Measurements from ENCODE around the gene SCO1. TPM values are rescaled to one million over a fixed set of nuclear protein-coding genes. Genes with fewer than 3 reads are reported as not detected.

Gene SCO1
- total and polyA plus RNA-seq, 2 donors (not counting 3 experiments of a cell fraction or from before 2014, with no cell fraction given) = 11.9 to 30.8 TPM

- POLR2A ChIA-PET = no interaction called here
- intact Hi-C loops (cut with micrococcal nuclease) (loop anchor here (5.0 to 10.0 kb wide), 2 partner anchors 494 to 1336 kb away; no protein-coding TSS in a partner anchor), dilution Hi-C loops (cut with MboI; ENCODE audit: extremely low pct_ligation_motif_present, low sequenced_read_pairs) (no loop called here)
- no peaks in the 10 kb centered on the region for H3K36me3 ChIP-seq (ENCODE audit: control insufficient read depth in 2 of 2, extremely low read depth in 1 of 2, insufficient read depth in 2 of 2, low read length in 2 of 2)
- FAIRE-seq = no peak
- H3K9ac ChIP-seq (replicated peaks; ENCODE audit: extremely low read depth, insufficient read depth, low read length) = no peak overlapping the region
- H3K27me3 ChIP-seq (ENCODE audit: control insufficient read depth in 2 of 2, insufficient read depth in 2 of 2, low read length in 2 of 2) = no peaks in the 10 kb centered on the region
- DNase-seq (ENCODE audit: low read depth, low spot score) = no peak
- no peak for TF ChIP-seq EZH2 (IDR thresholded peaks at IDR 0.05; ENCODE audit: borderline replicate concordance, low read depth, low read length, severe bottlenecking)
- no peak for TF ChIP-seq GATA2 (IDR thresholded peaks at IDR 0.05; ENCODE audit: insufficient read depth, insufficient read length, low read depth, low read length)
- no peak for TF ChIP-seq FOS (IDR thresholded peaks at IDR 0.05; ENCODE audit: borderline replicate concordance, insufficient read depth, low read length)
- TF ChIP-seq, protein P1, sequence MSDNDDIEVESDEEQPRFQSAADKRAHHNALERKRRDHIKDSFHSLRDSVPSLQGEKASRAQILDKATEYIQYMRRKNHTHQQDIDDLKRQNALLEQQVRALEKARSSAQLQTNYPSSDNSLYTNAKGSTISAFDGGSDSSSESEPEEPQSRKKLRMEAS (IDR thresholded peaks at IDR 0.05; ENCODE audit: insufficient read depth, insufficient read length) = no peak
- TF ChIP-seq MYC (IDR thresholded peaks at IDR 0.05; ENCODE audit: low read depth, low read length) = no peak
- TF ChIP-seq, protein P2, sequence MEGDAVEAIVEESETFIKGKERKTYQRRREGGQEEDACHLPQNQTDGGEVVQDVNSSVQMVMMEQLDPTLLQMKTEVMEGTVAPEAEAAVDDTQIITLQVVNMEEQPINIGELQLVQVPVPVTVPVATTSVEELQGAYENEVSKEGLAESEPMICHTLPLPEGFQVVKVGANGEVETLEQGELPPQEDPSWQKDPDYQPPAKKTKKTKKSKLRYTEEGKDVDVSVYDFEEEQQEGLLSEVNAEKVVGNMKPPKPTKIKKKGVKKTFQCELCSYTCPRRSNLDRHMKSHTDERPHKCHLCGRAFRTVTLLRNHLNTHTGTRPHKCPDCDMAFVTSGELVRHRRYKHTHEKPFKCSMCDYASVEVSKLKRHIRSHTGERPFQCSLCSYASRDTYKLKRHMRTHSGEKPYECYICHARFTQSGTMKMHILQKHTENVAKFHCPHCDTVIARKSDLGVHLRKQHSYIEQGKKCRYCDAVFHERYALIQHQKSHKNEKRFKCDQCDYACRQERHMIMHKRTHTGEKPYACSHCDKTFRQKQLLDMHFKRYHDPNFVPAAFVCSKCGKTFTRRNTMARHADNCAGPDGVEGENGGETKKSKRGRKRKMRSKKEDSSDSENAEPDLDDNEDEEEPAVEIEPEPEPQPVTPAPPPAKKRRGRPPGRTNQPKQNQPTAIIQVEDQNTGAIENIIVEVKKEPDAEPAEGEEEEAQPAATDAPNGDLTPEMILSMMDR (IDR thresholded peaks at IDR 0.05; ENCODE audit: extremely low read depth in 1 of 2, insufficient read depth in 1 of 2, low read depth in 1 of 2, low read length in 2 of 2) = no peak
- no peak for TF ChIP-seq POLR2AphosphoS5 (IDR thresholded peaks at IDR 0.05; ENCODE audit: insufficient read depth, low read depth, low read length)
- no peak for TF ChIP-seq JUN (IDR thresholded peaks at IDR 0.05; ENCODE audit: borderline replicate concordance, insufficient read depth, insufficient read length, low read depth)
- no peak for TF ChIP-seq POLR2A (IDR thresholded peaks at IDR 0.05; ENCODE audit: low read depth, low read length)
- H3K4me2 ChIP-seq (ENCODE audit: insufficient read depth, low read length) = no peak overlapping the region
- H3K9me3 ChIP-seq (replicated peaks; ENCODE audit: control insufficient read depth, insufficient read depth, low read length) = no peaks in the 10 kb centered on the region
- no peaks in the 10 kb centered on the region for H3K79me2 ChIP-seq (ENCODE audit: control insufficient read depth, insufficient read depth, low read length)
- no TSS peak for BruUV-seq (replicated peaks)
- no peak overlapping the region for H3K4me3 ChIP-seq (replicated peaks in 1 of 3; ENCODE audit: insufficient read depth in 1 of 3, low read depth in 1 of 3, low read length in 3 of 3)
- H3K9me1 ChIP-seq (replicated peaks; ENCODE audit: control insufficient read depth, extremely low read depth, insufficient read depth, low read length) = no peaks in the 10 kb centered on the region
- H3K27ac ChIP-seq (ENCODE audit: insufficient read depth, low read depth, low read length) = no peak overlapping the region
- CTCF ChIA-PET = interaction anchor here (4.6 kb wide), 1 partner anchor 196 kb away, joined by 88 read pairs; no protein-coding TSS in a partner anchor
- no peak overlapping the region for H2AFZ ChIP-seq (ENCODE audit: low read depth, low read length)
- no peaks in the 10 kb centered on the region for H3K4me1 ChIP-seq (ENCODE audit: control insufficient read depth, extremely low read depth, insufficient read depth, low read length)
- no peaks in the 10 kb centered on the region for H4K20me1 ChIP-seq (replicated peaks; ENCODE audit: control insufficient read depth, extremely low read depth, insufficient read depth, low read length)
These were observed 49.0 kb downstream of the SCO1 start for GRCh38 chr17:10648381-10648780.
